Heart left ventricle (tissue), 16 donors: ENCODE results near the gene RBBP6. TPM values are rescaled to one million over a fixed set of nuclear protein-coding genes. Genes with fewer than 3 reads are reported as not detected.

Experiments
- ATAC-seq, 4 donors: fragments of 200-7000 bp; cut with Tn5 transposase; one replicate each; pipeline ENCODE4 v1.9.1; 2020 to 2022; ENCODE audit warnings: moderate library complexity in 4 of 4, mild to moderate bottlenecking in 3 of 4, moderate number of reproducible peaks in 1 of 4
- DNase-seq, 5 donors: peaks; one replicate each; pipeline ENCODE4 v3.0.0-alpha.2; 2020
- H3K27ac ChIP-seq, 12 donors: fragments of 200-600 bp; sonication (generic) in 4 of 12; one replicate each; pipeline versions ENCODE4 v1.5.0 to v1.8.0; 2016 to 2022; ENCODE audit warnings: mild to moderate bottlenecking in 2 of 12
- H3K27me3 ChIP-seq, 9 donors: fragments of 200-600 bp; sonication (generic) in 2 of 9; one replicate each; pipeline versions ENCODE4 v1.5.1 to v1.8.0; 2016 to 2022; ENCODE audit warnings: mild to moderate bottlenecking in 3 of 9
- H3K36me3 ChIP-seq, 9 donors: fragments of 200-600 bp; sonication (generic) in 2 of 9; one replicate each; pipeline versions ENCODE4 v1.5.0 to v1.8.0; 2018 to 2022; ENCODE audit warnings: mild to moderate bottlenecking in 2 of 9
- H3K4me1 ChIP-seq, 12 donors: fragments of 200-600 bp; sonication (generic) in 4 of 12; one replicate each; pipeline versions ENCODE4 v1.5.0 to v1.8.0; 2016 to 2022; ENCODE audit warnings: mild to moderate bottlenecking in 3 of 12
- H3K4me3 ChIP-seq, 12 donors: fragments of 200-600 bp; sonication (generic) in 4 of 12; one replicate each; pipeline versions ENCODE4 v1.5.0 to v1.8.0; 2017 to 2022; ENCODE audit warnings: mild to moderate bottlenecking in 9 of 12, moderate library complexity in 4 of 12
- H3K9me3 ChIP-seq, 12 donors: fragments of 200-600 bp; sonication (generic) in 4 of 12; one replicate each; pipeline versions ENCODE4 v1.5.0 to v1.8.0; 2016 to 2022; ENCODE audit warnings: mild to moderate bottlenecking in 1 of 12
- CTCF ChIP-seq, 12 donors: fragments of 200-600 bp; sonication (generic) in 4 of 12; IDR thresholded peaks; one replicate each; pipeline versions ENCODE4 v1.5.0 to v1.8.0; 2018 to 2022; ENCODE audit warnings: antibody characterized with exemption in 12 of 12, mild to moderate bottlenecking in 5 of 12
- POLR2A ChIP-seq, 2 donors: fragments of 450-650 bp; IDR thresholded peaks; one replicate each; pipeline ENCODE4 v1.6.1; 2017; ENCODE audit warnings: antibody characterized with exemption in 2 of 2, mild to moderate bottlenecking in 2 of 2, moderate library complexity in 2 of 2
- WGBS, 4 donors: extraction: QIAGEN DNeasy Blood & Tissue Kit in 2 of 4; methylation state at CpG; one replicate each; pipeline versions ENCODE4 v1.1.5 to v1.1.7; 2013 to 2018; 5-methylcytosine and 5-hydroxymethylcytosine counted together
- intact Hi-C, 10 donors: fragments of 100-400 bp; cut with DNase I; formaldehyde crosslinking; loops; one replicate each; pipeline versions ENCODE4 v1.11.1 to v1.14.2; 2022
- polyA plus RNA-seq, 2 donors: library from polyadenylated mRNA; stranded (reverse); fragments of 200-250 nt; gene quantifications; one replicate each; pipeline ENCODE4 v1.2.3, GENCODE V29; 2013
- total RNA-seq, 9 donors: library from RNA; depleted of rRNA in 2 of 9; stranded (reverse); fragments of >200 nt in 2 of 9; fragmentation: NEBNext Ultra II Directional in 3 of 9; extraction: Animal tissue kit (Norgen Biotek cat#: 25700) in 3 of 9; gene quantifications; one replicate each; pipeline versions ENCODE4 v1.1.0 to v1.2.4, GENCODE V29; 2016 to 2023
- donor health status: ischemic (EF 13 %, LVEDD 7.1; RV severe dilation, severe dysfunction).
- donor health status: healthy with polysubstance abuse.
- donor health status: DM: no; HTN: yes; CAD: no.
- donor health status: DM: no; HTN: no; CAD: no.
- donor health status: ischemic (EF 25% LVEDD 6.9; RV normal size, moderate dysfunction).
- donor health status: ischemic (EF 25% LVEDD 5.7; RV mildly dilated, moderate dysfunction).
- donor health status: healthy.
- donor health status: DM: yes; HTN: yes; CAD: no.
- donor health status: ischemic (EF 35%, LVEDD 5.7; RV mildly dilated, moderate dysfunction).
- donor health status: nonischemic (EF 11% LVEDD 7.7; RV severe dilation, severe dysfunction).
- donor health status: DM: yes; HTN: yes; CAD: no.
- donor health status: PGD.
- donor health status: ischemic (EF 29% LVEDD 5.4; RV normal size, mild dysfunction).
- donor health status: nonischemic (EF 23%, LVEDD 6.1; RV moderate dilation, normal function).

The RBBP6 gene
- total and polyA plus RNA-seq, 11 donors, result 22.2 to 44.5 (median 32.2) TPM

DNA sequence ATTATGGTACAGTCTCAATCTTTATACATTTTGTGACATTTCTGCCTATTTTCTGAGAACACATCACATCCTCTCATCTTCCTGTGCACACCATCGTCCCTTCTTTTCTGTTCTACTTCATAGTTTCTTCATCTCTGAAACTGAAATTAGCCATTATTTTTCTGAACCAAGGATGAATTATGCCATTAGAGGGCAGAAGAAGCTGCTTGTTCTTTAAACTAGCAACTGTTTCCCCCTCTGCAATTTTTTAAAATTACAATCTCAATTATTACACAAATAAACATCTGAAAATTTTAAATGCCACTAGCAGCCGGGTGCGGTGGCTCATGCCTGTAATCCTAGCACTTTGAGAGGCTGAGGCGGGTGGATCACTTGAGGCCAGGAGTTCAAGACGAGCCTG, 41.3 kb downstream of the RBBP6 start:
- no peak for ATAC-seq
- peaks cover 0 to 3% (median 0%) of the 10 kb centered on the region in 12 donors for H3K4me1 ChIP-seq
- WGBS, 4 donors, result 71 to 83% (median 78%) methylated on average over 5 of the region's 5 CpGs

DNA sequence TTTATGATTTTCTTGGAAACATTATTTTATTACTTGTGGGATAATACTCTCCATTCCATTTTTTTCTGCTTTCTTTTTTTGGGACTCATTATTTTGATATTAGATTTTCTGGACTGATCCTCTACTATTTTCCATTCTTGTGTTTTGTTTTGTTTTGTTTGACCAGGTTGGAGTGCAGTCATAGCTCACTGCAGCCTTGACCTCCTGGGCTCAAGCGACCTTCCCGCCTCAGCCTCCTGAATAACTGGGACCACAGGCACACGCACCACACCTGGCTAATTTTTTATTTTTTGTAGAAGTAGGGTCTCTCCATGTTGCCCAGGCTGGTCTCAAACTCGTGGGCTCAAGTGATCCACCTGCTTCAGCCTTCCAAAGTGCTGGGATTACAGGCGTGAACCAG, 44.1 kb downstream of the RBBP6 start:
- no peaks in the 10 kb centered on the region for H3K9me3 ChIP-seq
- DNase-seq (no peak), ATAC-seq (no peak)
- H3K4me1 ChIP-seq, result no peaks in the 10 kb centered on the region
- no peaks in the 10 kb centered on the region for H3K27me3 ChIP-seq
- H3K4me3 ChIP-seq, result no peak overlapping the region
- TF ChIP-seq CTCF (IDR thresholded peaks at IDR 0.05) (no peak), POLR2A (IDR thresholded peaks at IDR 0.05) (no peak)
- 79 to 83% (median 81%) methylated on average over 5 of the region's 5 CpGs for WGBS, 4 donors
- no peak overlapping the region for H3K27ac ChIP-seq
- intact Hi-C loops, result loop anchor here in 6 of 10 donors (5.0 to 10.0 kb wide), 4 partner anchors 59 to 219 kb away; no protein-coding TSS in a partner anchor
- no peaks in the 10 kb centered on the region for H3K36me3 ChIP-seq

More for the DNA sequence above, 41.3 kb downstream of the RBBP6 start:
- Histone ChIP-seq H3K9me3 (no peaks in the 10 kb centered on the region), H3K27me3 (no peaks in the 10 kb centered on the region), H3K4me3 (no peak overlapping the region), H3K36me3 (no peaks in the 10 kb centered on the region), H3K27ac (no peak overlapping the region)
- TF ChIP-seq POLR2A (IDR thresholded peaks at IDR 0.05) (no peak), CTCF (IDR thresholded peaks at IDR 0.05) (peak in 11 of 12 donors; percentile 11 to 55 (median 33))
- intact Hi-C loops, result loop anchor here in 6 of 10 donors (5.0 to 10.0 kb wide), 4 partner anchors 56 to 222 kb away; no protein-coding TSS in a partner anchor
- DNase-seq, result no peak

GRCh38 chr16:24589997-24590396, 50.6 kb downstream of the RBBP6 start:
- no peak for ATAC-seq
- TF ChIP-seq POLR2A (IDR thresholded peaks at IDR 0.05) (no peak), CTCF (IDR thresholded peaks at IDR 0.05) (no peak)
- Histone ChIP-seq H3K27ac (no peak overlapping the region), H3K36me3 (no peaks in the 10 kb centered on the region), H3K27me3 (no peaks in the 10 kb centered on the region), H3K4me3 (no peak overlapping the region), H3K4me1 (no peaks in the 10 kb centered on the region), H3K9me3 (no peaks in the 10 kb centered on the region)
- intact Hi-C loops, result loop anchor here in 6 of 10 donors (10.0 kb wide), 3 partner anchors 65 to 105 kb away; no protein-coding TSS in a partner anchor
- 63 to 78% (median 65%) methylated on average over 1 of the region's 1 CpG for WGBS, 4 donors
- DNase-seq, result no peak

DNA sequence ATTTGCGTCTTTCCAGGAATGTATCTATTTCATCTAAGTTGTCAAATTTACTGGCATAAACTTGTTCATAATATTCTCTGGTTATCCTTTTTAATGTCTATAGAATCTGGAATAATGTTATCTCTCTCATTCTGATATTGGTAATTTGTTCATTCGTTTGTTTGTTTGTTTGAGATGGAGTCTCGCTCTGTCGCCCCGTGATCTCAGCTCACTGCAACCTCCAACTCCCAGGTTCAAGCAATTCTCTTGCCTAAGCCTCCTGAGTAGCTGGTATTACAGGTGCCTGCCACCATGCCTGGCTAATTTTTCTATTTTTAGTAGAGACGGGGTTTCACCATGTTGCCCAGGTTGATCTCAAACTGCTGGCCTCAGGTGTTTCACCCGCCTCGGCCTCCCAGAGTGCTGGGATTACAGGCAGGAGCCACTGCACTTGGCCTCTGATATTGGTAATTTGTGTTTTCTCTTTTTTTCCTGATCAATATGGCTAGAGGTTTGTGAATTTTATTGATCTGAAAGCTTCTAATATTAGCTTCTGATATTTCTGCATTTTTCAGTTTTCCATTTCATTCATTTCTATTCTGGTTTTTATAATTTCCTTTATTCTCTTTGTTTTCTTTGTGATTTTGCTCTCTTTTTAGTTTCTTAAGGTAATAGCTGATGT, 59.5 kb downstream of the RBBP6 start:
- H3K4me1 ChIP-seq, result no peaks in the 10 kb centered on the region
- DNase-seq (no peak), ATAC-seq (no peak)
- no peak overlapping the region for H3K4me3 ChIP-seq
- no peak overlapping the region for H3K27ac ChIP-seq
- H3K9me3 ChIP-seq, result peaks cover 0 to 4% (median 0%) of the 10 kb centered on the region in 12 donors
- 89 to 95% (median 93%) methylated on average over 8 of the region's 8 CpGs for WGBS, 4 donors
- intact Hi-C loops, result no loop called here
- TF ChIP-seq POLR2A (IDR thresholded peaks at IDR 0.05), result no peak
- no peak for TF ChIP-seq CTCF (IDR thresholded peaks at IDR 0.05)
- peaks cover 0 to 3% (median 0%) of the 10 kb centered on the region in 9 donors for H3K27me3 ChIP-seq
- no peaks in the 10 kb centered on the region for H3K36me3 ChIP-seq
